Endometrium (tissue), 2 donors: ENCODE results near the gene RHOT1.
"Not testable (repeated sequence)": the region's sequence is repeated elsewhere in the genome, so short reads cannot be mapped to it uniquely, and the experiment has no call there.

ENCODE experiments used
- FAIRE-seq: peaks from 2 replicates; lab custom pipeline; 2012; peaks lifted over from hg19 to GRCh38; lab: Jason Lieb, UNC
- donor health status: control.
- donor health status: control.

RHOT1 gene

DNA sequence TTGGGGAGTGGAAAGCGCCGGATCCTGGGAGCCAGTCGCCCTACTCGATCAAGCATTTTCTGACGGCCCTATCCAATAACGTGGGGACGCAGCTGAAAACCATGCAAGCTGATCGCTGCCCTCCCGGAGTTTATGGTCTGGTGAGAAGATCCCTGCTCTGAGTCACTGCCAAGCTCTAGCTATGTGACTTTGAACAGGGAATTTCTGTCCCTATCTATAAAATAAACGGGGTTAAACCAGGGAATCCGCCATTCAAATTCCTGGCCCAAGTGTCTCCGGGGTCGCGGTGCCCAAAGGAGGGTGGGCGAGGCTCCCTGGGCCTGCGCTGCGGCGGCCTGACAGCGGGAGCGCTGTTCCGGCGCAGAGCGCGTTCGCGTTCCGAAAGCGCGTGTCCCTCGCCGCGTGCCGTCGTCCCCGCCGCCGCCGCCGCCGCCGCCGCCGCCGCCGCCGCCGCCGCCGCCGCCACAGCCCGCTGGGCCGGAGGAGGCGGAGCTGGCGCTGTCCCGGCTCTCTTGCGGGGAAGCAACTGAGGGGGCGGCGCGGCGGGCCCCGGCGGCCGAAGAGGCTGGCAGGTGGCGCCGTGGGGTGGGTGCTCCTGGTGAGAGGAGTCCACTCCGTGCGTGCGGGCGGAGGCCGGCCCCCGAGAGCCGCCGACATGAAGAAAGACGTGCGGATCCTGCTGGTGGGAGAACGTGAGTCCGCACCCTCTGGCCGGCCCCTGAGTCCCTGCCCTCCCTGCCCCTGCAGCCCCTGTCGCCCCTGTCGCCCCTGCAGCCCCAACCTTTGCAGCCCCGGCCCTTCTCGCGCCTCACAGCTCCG lies at the start of gene RHOT1:
TSS of gene RHOT1 (plus strand) at position 465 of the 819 bp plus-strand sequence. CDS start at position 656, 191 bp downstream.
- FAIRE-seq, result no peak

DNA sequence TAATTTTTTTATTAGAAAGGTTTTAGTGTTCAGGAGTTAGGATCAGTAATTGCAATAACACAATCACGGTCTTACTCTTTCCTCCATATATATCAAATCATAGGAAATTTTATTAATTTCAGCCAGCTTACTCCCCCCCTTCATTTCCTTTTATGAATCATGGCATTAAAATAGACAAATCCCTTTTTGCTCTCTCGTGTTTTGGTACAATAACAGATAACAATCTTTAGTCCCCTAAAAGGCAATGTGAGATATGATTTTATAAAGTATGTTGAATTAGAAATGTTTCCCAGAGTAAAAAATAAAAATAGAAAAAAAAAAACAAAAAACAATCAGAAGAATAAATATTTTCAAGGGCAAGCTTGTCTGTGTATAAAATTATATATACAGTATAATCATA lies 42.6 kb upstream of the RHOT1 start:
- FAIRE-seq, result no peak

DNA sequence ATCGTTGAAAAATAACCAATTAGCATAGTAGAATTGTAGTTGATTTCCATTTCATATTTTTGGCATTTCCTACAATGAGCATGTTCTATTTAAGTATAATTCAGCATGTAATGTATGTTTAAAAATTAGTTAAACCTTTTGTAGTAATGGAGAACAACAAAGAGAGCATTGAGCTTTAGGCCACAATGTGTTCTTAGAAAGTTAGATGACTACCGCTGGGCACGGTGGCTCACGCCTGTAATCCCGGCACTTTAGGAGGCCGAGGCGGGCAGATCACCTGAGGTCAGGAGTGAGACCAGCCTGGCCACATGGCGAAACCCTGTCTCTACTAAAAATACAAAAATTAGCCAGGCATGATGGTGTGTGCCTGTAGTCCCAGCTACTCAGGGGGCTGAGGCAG lies 42.0 kb upstream of the RHOT1 start:
- FAIRE-seq, result not testable (repeated sequence)

DNA sequence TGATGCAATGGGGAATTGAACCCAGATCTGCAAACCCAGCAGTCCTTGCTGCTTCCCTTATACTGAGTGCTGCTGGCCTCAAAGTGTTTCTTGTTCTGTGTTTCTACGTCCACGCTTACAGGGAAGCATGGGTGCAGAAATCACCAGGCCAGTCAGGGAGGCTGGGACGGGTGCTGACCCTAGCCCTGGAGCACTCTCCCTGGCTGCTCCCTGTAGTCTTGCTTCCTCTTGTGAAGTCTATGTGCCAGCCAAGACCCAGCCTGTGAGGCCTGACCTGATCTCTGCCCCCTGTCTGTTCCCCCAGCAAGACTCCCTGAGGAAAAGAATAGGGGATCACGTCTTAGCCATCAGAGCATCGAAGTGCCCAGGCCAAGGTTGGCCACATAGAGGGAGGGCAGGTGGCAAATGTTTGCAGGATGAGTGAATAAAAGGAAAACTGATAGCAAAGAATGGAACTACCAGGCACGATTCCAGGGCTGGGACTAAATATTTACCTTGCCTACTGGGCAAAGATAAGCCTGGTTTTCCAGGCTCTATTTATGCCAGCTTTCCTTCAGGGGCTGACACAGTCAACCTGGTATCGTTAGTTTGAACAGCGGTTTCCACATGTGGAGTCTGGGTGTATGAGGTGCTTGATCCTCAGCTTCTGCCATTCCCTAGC lies 41.2 kb upstream of the RHOT1 start:
- no peak for FAIRE-seq

DNA sequence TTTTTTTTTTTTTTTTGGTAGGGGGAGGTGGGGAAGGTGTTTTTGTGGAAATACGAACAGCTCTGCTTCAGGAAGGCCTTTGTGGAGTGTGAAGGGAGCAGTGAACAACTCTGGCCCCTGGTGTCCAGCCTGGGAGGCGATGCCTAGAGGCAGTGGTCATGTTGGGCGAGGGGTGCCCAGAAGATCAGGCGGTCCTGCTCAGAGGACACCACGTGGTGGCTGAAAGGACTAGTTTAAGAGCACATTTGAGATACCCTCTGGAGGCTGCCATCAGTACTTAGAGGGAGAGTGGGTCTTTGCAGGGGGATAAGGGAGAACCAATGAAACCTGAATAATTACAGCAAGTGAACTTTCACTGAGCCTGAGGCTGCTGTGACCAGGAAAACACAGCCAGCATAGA lies 40.1 kb upstream of the RHOT1 start:
- FAIRE-seq, result no peak

DNA sequence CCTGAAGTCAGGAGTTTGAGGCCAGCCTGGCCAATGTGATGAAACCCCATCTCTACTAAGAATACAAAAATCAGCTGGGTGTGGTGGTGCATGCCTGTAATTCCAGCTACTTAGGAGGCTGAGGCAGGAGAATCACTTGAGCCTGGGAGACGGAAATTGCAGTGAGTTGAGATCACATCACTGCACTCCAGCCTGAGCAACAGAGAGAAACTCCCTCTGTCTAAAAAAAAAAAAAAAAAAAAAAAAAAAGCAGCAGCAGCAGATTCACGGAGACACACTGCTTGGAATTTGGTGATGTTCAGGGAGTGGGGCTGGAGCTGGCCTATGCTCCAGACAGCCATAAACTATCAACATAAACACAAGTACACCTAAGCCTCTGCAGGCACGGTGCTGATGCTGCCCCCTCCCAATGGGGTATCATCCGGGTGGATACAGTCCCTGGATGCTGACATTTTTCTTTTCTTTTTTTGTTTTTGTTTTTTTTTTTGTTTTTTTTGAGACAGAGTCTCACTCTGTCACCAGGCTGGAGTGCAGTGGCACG lies 39.6 kb upstream of the RHOT1 start:
- FAIRE-seq, result no peak

DNA sequence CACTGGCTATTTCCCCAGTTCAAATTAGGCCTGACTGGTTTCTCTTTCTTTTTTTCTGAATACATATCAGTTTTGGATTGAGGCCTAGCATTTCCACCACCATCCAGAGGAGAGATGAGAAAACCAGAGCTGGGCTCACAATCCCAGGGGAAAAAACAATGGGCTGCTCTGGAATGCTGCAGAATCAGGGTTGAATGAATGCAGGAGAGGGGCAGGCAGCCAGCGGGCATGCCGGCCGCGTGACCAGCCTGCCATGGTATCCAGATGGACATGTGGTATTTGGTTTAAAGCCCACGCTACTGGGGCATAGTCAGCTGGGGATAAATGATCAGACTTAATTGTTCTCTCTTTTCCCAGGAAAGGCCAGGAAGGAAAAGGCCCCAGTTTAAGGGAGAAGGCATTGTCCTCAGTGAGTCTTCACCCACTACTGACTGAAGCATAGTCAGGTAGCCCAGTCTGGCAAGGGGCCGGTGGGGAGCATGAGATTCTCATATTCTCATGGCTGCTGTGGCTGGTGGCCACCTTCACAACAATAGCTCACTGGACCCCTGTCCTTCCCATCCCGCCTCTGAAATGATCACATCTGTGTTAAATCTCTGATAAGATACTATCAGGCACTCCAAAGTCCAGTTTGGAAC lies 38.7 kb upstream of the RHOT1 start:
- no peak for FAIRE-seq

DNA sequence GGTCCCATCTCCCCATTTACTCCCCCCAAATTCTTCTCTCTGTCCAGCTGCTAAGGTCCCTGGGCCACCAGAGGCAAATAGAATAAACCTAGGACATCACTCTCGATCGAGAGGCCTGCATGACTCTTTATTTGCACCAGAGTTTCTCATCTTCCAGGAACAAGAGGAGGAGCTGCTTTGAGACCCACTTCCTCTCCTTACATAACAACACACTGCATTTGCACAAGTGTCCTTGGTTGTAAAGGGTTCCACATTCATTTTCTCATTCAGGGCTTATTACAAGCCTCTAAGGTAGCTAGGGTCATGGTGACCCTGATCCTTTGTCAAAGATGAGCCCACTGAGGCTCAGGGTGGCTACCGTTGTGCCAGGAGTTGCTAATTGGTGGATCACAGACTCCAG lies 38.1 kb upstream of the RHOT1 start:
- no peak for FAIRE-seq

DNA sequence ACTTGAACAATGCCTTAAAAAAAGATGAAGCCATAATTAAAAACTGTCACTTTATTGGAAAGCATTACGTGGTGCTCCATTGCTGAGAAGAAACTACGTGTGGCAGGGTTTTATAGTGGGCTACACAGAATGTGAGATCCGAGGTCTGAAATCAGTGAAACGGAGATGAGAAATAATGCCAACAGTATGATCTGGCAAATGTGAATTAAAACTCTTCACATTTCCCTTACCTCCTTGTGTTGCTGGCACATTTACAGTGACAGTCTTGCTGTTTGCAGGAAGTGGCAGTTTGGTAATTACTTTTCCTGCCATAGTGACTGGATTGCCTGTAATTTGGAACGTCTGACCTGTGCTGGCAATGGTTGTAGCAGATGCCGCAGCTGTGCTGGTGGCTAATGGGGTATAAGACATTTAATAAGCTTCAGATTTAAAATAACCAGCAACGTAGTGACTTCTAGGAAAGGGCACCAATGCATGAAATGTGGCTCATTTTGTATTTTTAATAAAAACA lies 35.8 kb upstream of the RHOT1 start:
- not testable (repeated sequence) for FAIRE-seq

DNA sequence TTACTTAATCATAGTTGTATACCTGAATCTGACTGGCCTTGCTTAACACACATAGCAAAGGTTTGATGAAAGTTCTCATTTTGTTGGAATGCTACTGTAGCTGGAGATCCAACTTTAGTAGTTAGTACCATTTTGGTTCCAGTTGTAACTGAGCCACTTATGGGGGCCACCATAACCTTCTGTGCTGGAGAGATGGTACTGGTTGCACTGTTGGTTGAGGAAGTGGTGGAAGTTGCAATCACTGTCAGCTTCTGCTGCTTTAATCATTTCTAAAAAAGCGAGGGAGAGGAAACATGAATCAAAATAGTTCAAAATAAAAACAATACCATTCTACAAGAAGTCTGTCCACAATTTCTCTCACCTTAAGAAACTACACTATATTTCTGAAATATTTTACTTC lies 35.1 kb upstream of the RHOT1 start:
- FAIRE-seq, result not testable (repeated sequence)

DNA sequence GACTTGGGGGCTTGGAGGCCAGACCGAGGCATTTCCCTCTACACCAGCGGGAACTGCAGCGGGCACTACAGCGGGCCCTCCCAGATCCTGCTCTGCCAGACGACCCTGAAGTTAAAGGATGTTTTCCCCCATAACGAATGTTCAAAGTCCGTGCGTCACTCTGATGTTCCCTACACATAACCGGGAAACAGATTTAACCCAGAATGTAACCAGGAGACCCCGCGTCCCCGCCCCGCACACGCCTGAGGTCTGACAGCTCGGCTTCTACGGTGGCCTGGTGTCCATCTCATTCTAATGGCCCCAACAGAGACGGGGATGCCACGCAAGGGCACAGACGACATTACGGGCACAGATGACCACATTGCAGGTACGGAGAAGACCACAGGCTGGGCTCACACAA lies 31.7 kb upstream of the RHOT1 start:
- FAIRE-seq, result no peak

DNA sequence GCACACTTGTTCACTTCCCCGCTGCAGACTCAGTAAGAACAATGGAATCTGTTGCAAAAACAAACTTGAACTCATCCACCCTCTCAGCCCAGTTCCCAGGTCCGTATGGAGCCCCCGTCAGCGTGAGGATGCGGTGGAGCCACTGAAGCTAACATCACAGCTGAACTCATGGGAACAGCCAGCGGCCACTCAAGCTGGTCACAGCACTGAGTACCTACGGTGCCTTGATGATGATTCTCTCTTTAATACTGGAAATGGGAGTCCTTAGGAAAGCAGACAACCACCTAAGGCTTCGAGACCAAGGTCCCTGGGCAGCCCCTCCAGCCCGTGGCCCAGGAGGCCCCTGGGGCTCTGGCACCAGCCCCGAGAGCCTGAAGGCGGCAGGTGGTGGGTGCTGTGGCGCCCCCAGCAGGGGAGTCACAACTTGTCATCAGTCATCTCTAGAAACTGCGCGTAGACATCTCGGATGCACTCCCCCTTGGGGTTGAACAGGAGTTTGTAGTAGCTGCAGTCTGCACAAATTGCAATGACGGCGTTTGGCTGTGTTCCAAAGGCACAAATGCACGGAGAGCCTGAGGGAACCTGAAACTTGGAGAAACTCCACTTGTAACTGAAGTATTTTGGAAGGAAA lies 31.0 kb upstream of the RHOT1 start:
- FAIRE-seq, result no peak

DNA sequence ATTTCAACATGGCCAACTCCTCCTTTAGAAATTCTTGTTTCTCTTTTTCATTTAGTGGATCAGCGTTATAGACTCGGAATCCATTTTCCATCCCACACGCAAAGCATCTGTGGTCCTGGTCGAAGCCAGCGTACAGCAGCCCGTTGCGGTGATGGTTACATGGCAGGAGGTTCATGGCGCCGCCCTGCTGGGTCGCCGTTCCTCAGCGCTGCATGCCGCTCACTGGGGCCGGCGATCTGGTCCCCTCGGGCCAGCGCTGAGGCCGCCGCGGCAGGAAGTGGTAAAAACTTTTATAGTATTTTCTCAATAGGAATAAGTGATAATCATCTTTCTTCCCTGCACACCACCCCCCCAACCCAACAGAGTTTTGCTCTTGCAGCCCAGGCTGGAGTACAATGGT lies 29.9 kb upstream of the RHOT1 start:
- FAIRE-seq, result no peak

DNA sequence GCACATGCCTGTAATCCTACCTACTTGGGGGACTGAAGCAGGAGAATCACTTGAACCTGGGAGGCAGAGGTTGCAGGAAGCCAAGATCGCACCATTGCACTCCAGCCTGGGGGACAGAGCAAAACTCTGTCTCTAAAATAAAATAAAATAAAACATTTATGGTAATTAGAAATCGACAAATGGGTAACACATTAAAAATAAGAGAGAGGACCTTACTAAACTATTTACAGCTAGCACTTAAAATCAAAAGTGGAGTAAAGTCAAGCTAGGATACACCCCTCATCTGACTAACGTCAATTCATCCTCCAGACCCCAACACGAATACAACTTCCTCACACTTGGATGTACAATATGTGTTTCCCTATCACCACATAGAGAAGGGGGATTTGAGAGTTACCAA lies 27.8 kb upstream of the RHOT1 start:
- FAIRE-seq, result no peak

DNA sequence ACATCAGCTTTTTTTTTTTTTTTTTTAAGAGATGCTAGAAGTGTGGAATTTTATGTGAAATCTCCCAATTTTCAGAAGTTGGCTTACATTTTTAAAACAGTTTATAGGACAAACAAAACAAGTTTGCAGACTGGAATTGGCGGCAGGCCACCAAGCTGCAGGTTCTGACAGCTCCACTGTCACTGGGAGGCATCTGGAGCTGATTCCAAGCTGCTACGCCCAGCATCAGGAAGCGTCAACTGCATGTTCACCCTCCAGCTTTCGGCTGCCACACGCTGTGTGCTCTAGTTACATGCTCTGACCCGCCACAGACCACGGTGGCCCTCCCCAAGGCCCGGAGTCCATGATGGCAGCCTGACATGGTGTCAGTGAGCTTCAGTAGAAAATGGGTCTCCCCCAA lies 26.8 kb upstream of the RHOT1 start:
- FAIRE-seq, result peak; percentile 8

DNA sequence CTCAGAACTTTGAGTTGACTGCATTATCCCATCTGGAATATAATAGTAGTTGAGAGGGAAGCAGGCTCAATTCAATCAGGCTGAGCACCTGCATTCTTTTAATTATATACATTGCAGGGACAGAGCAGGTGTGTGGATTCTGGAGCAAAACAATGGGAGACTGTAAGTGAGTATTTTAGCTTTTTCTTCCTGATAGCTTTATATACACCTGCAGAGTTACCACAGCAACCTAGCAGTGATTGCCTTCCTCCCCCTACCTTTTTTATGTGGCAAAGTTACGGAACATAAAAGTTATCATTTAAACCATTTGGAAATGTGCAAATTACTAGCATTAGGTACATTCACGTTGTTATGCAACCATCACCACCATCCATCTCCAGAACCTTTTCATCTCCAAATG lies 25.4 kb upstream of the RHOT1 start:
- no peak for FAIRE-seq

DNA sequence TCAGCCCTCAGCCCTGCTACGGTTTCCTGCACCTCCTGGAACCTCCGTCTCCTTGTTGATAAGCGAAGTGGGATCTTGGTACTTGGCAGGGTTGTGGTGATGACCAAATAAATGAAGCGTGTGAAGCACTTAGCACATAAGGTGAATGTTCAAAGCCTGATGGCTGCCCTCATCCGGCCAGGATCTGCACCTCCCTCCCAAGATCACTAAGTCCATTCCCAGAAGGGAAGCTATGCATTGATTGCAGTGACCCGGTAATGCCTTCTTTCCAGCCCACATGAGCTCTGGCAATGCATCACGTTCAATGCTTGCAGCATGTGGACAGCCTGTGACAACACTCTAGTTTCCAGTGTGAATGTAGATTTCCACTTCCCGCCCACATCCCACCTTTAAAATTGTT lies 24.9 kb upstream of the RHOT1 start:
- FAIRE-seq, result no peak

DNA sequence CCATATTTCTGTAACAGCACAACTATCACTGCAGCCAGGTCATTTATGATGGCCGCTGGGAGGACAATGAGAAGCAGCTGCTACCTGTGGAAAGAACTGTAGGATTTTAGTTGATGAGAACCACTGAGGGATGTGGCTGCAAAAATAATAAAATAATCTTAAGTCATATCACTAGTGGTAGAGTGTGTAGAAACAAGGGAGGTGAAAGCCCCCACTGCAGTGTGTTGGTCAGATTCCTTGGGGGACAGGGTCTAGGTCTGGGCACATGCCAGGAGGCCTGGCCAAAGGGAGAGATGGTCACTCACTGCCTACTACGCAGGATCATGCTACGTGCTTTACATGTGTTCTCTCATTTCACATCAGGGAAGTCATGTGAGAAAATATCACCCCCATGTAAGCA lies 24.2 kb upstream of the RHOT1 start:
- not testable (repeated sequence) for FAIRE-seq

DNA sequence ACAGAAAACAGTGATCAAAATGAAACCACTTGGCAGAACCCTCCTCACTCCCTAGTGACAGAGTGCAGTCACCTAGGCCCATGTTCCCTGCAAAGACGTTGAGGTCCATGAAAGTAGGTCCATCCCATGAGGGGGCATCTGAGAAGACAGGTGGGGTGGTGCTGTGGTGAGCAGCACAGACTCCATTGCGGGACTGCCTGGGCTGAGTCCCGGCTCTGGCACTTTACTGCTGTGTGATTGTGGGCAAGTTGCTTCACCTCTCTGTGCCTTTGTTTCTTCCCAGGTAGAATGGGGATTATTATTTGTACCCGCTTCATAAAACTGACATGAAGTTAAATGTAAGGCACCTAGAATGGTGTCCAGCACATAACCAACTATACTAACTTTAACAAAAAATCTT lies 23.5 kb upstream of the RHOT1 start:
- no peak for FAIRE-seq

DNA sequence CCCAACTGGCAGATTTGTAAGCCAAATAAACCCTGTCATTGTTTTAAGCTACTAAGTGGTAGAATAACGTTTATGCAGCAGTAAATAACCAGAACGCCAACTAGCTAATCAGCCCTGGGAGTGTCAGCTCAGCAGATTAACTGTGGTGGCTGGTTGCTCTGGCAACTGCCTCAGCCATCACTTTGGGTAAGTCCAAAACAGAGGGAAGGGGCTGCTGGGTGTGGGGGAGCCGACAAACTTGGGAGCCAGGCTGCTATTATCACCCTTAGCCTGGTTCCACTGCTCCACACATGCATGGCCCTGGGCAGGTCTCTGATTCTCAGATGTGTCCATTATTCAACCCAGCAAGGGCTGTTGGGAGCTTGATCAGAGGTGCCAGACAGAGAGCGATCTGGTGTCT lies 22.2 kb upstream of the RHOT1 start:
- FAIRE-seq, result no peak

DNA sequence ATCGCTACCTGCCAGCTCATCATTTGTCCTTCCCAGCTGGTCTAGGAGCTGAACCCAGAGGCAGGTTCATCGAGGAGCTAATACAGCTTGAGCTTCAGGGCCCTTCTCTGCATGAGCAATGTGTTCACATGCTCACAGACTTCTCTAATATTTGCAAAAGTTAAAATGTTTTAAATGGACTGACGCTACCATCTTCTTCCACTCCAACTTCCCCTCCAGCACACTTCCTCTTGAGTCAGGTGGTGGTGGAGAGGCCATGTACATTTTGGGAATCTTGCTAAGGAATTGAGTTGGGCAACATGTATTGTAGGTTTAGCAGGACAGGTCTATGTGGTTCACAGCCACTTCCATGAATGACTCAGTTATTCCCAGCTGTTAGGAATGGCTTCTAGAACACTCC lies 21.6 kb upstream of the RHOT1 start:
- no peak for FAIRE-seq

DNA sequence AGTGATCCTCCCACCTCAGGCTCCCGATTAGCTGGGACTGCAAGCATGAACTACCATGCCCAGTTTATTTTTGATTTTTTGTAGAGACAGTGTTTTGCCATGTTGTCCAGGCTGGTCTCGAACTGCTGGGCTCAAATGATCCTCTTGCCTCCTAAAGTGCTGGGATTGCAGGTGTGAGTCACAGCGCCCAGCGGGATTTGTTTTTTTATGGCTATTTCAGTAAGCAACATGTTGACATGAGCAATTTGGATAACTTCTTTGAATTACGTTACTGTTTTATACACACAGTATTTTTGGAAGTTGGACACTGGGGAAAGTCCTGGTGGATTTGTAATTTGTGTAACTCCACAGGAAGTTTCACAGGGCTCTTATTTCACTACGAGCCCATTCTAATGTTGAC lies 18.5 kb upstream of the RHOT1 start:
- no peak for FAIRE-seq
